Ovary (tissue), 9 donors: ENCODE data around the gene SLC38A3. TPM values are rescaled to one million over a fixed set of nuclear protein-coding genes. Genes with fewer than 3 reads are reported as not detected.
A peak's percentile ranks its signal among the peaks of the same experiment; 100 is the strongest.

Experiments
- DNase-seq, 5 donors: peaks; one replicate each; pipeline ENCODE4 v3.0.0-alpha.2; 2019 to 2020
- H3K27ac ChIP-seq, 2 donors: fragments of 200-600 bp; one replicate each; pipeline versions ENCODE4 v1.5.1 to v1.8.0; 2019 to 2022
- H3K27me3 ChIP-seq: fragments of 200-600 bp; one replicate; pipeline ENCODE4 v1.8.0; 2022
- H3K36me3 ChIP-seq: fragments of 200-600 bp; sonication (generic); one replicate; pipeline ENCODE4 v1.5.1; 2019
- H3K4me1 ChIP-seq: one replicate; pipeline ENCODE4 v1.8.1; 2013; ENCODE audit warnings: mild to moderate bottlenecking, moderate library complexity; ENCODE audit not compliant: insufficient read depth
- H3K4me3 ChIP-seq: fragments of 200-600 bp; sonication (generic); one replicate; pipeline ENCODE4 v1.5.1; 2017
- H3K9me3 ChIP-seq, 2 donors: fragments of 200-600 bp in 1 of 2; sonication (generic) in 1 of 2; one replicate each; pipeline versions ENCODE4 v1.5.1 to v1.8.1; 2013 to 2019; ENCODE audit warnings: mild to moderate bottlenecking in 1 of 2, moderate library complexity in 1 of 2
- CTCF ChIP-seq, 3 donors: fragments of 450-650 bp in 2 of 3; fragments of 200-600 bp in 1 of 3; IDR thresholded peaks; one replicate each; pipeline versions ENCODE4 v1.5.1 to v1.8.0; 2016 to 2022; ENCODE audit warnings: antibody characterized with exemption in 3 of 3, mild to moderate bottlenecking in 1 of 3
- EP300 ChIP-seq: sonication (generic); formaldehyde crosslinking; IDR thresholded peaks from one replicate; pipeline ENCODE4 v1.6.1; 2017; ENCODE audit warnings: antibody characterized with exemption
- POLR2A ChIP-seq: fragments of 450-650 bp; IDR thresholded peaks from one replicate; pipeline ENCODE4 v1.6.1; 2017; ENCODE audit warnings: antibody characterized with exemption, mild to moderate bottlenecking, moderate library complexity
- WGBS, 3 donors: extraction: QIAGEN DNeasy Blood & Tissue Kit in 1 of 3; methylation state at CpG; one replicate each; pipeline versions ENCODE4 v1.1.5 to v1.1.7; 2013 to 2017; 5-methylcytosine and 5-hydroxymethylcytosine counted together
- intact Hi-C, 4 donors: fragments of 100-400 bp; cut with DNase I; formaldehyde crosslinking; loops; one replicate each; pipeline versions ENCODE4 v1.11.0 to v1.15.1; 2022 to 2023
- polyA plus RNA-seq, 2 donors: library from polyadenylated mRNA; stranded (reverse); fragments of 200-250 nt in 1 of 2; fragments of 350-450 nt in 1 of 2; fragmentation: Illumina TruSeq in 1 of 2; extraction: RNeasy Lipid Tissue Mini Kit (QIAGEN cat#74804) in 1 of 2; gene quantifications; one replicate each; pipeline ENCODE4 v1.2.3, GENCODE V29; 2013 to 2014
- total RNA-seq, 7 donors: library from RNA; depleted of rRNA in 2 of 7; stranded (reverse); fragments of >200 nt in 2 of 7; fragmentation: NEBNext Ultra II Directional in 3 of 7; extraction: Animal tissue kit (Norgen Biotek cat#: 25700) in 3 of 7; gene quantifications; one replicate each; pipeline versions ENCODE4 v1.1.0 to v1.2.4, GENCODE V29; 2016 to 2023
- donor health status: DM: no; HTN: no; CAD: no; lungs with moderate emphysema.
- donor health status: DM: no; HTN: no; CAD: no.
- donor health status: Bipolar disorder and iron deficiency.
- donor health status: DM: yes; HTN: yes; CAD: no.
- donor health status: DM: no; HTN: no; CAD: no.
- donor health status: DM: yes; HTN: yes; CAD: no.

The SLC38A3 gene
- total and polyA plus RNA-seq, 9 donors: 1.6 to 10.9 (median 7.7) TPM

- no peak for TF ChIP-seq CTCF (IDR thresholded peaks at IDR 0.05)
- no peak for TF ChIP-seq EP300
- no peak for TF ChIP-seq POLR2A
- Histone ChIP-seq H3K4me3 (no peak overlapping the region), H3K27me3 (no peaks in the 10 kb centered on the region), H3K4me1 (no peaks in the 10 kb centered on the region), H3K27ac (no peak overlapping the region), H3K36me3 (no peaks in the 10 kb centered on the region), H3K9me3 (no peaks in the 10 kb centered on the region)
- no peak for DNase-seq
- intact Hi-C loops: no loop called here
- 64 to 77% (median 69%) methylated on average over 4 of the region's 4 CpGs for WGBS, 3 donors
Measured at GRCh38 chr3:50221051-50221410, 16.0 kb downstream of the SLC38A3 start.

- no peaks in the 10 kb centered on the region for H3K9me3 ChIP-seq
- 66 to 76% (median 74%) methylated on average over 12 of the region's 12 CpGs for WGBS, 3 donors
Measured at GRCh38 chr3:50221411-50222168, 16.5 kb downstream of the SLC38A3 start.

GRCh38 chr3:50222169-50222528 is 17.1 kb downstream of the SLC38A3 start:
- H3K9me3 ChIP-seq: no peaks in the 10 kb centered on the region
- no peak overlapping the region for H3K27ac ChIP-seq
- WGBS, 3 donors: 58 to 64% (median 64%) methylated on average over 1 of the region's 1 CpG
- no peak overlapping the region for H3K4me3 ChIP-seq
- H3K4me1 ChIP-seq: peaks cover 2% of the 10 kb centered on the region
- DNase-seq: no peak
- intact Hi-C loops: no loop called here
- no peak for TF ChIP-seq CTCF (IDR thresholded peaks at IDR 0.05)
- no peak for TF ChIP-seq POLR2A
- no peak for TF ChIP-seq EP300
- H3K36me3 ChIP-seq: no peaks in the 10 kb centered on the region
- H3K27me3 ChIP-seq: no peaks in the 10 kb centered on the region

More at GRCh38 chr3:50221411-50222168, 16.5 kb downstream of the SLC38A3 start:
- intact Hi-C loops: no loop called here
- TF ChIP-seq EP300: no peak
- DNase-seq: no peak
- no peak overlapping the region for H3K4me3 ChIP-seq
- no peaks in the 10 kb centered on the region for H3K4me1 ChIP-seq
- H3K27ac ChIP-seq: no peak overlapping the region
- H3K36me3 ChIP-seq: no peaks in the 10 kb centered on the region
- H3K27me3 ChIP-seq: no peaks in the 10 kb centered on the region

- TF ChIP-seq EP300: no peak
- WGBS, 3 donors: 63 to 70% (median 68%) methylated on average over 5 of the region's 5 CpGs
Measured at GRCh38 chr3:50224639-50225038, 19.6 kb downstream of the SLC38A3 start.

GRCh38 chr3:50226888-50227389 is 21.9 kb downstream of the SLC38A3 start:
- TF ChIP-seq EP300 (no peak), CTCF (IDR thresholded peaks at IDR 0.05) (no peak), POLR2A (no peak)
- 0 to 2% (median 0%) methylated on average over 28 to 40 of the region's 40 CpGs for WGBS, 3 donors
- H3K4me1 ChIP-seq: peaks cover 8% of the 10 kb centered on the region
- no peaks in the 10 kb centered on the region for H3K9me3 ChIP-seq
- no peaks in the 10 kb centered on the region for H3K27me3 ChIP-seq
- H3K36me3 ChIP-seq: no peaks in the 10 kb centered on the region
- DNase-seq: peak in 1 of 5 donors; percentile 60
- peak overlapping the region in 1 of 2 donors; percentile 18 for H3K27ac ChIP-seq
- intact Hi-C loops: loop anchor here (1.0 to 5.0 kb wide), 5 partner anchors 19 to 46 kb away; no protein-coding TSS in a partner anchor
- peak overlapping the region; percentile 70 for H3K4me3 ChIP-seq

More at GRCh38 chr3:50224639-50225038, 19.6 kb downstream of the SLC38A3 start:
- Histone ChIP-seq H3K9me3 (no peaks in the 10 kb centered on the region), H3K27ac (no peak overlapping the region), H3K4me3 (no peak overlapping the region), H3K4me1 (peaks cover 8% of the 10 kb centered on the region), H3K27me3 (no peaks in the 10 kb centered on the region), H3K36me3 (no peaks in the 10 kb centered on the region)
- no peak for DNase-seq
- intact Hi-C loops: loop anchor here in 3 of 4 donors (1.0 to 5.0 kb wide), 3 partner anchors 28 to 48 kb away; no protein-coding TSS in a partner anchor
